Measurements from ENCODE around the gene LAYN.

Gene LAYN

DNA sequence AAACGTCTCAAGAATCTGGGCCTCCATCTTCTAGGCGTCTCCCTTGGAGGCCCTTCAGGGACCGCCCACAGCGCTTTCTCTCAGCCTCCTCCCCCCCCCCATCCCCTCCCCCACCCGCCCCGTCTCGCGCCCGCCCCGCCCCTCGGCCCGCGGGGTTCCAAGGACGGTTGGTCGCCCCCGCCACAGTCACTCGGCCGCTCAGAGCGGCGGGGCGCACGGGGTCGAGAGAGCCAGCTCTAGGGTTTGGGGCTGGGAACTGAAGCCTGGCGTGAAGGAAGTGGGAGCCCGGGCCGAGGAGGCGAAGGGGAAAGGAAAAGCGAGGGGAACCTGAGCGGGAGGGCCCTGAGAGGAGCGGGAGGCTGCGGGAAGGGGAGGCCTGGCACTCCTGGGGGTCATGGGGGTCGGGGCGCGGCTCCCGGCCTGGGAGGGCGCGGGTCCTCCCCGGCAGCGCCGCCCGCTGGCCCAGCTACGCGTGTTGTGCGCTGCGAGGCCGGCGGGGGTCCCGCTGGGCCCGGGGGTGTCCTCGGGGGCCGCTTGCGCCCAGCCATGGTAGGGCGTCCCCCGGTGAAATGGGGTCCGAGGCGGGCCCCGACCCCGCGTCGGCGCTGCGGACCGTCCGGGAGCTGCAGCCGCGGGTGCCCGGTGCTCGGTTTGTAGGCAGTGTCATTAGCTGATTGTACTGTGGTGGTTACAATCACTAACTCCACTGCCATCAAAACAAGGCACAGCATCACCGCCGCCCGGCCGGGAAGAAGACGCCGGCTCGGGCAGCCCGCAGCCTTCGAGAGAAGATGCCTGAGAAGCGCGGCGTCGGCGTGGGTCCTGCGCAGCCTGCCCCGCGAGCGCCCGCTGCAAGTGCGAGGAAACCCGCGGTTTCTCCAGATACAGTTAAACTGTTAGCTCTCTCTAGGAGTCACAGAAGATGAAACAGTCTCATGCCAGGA lies 28.0 kb upstream of the LAYN start, which contains the start of gene BTG4:
Gene BTG4 (minus strand): TSS at position 91 of the 944 bp plus-strand sequence. CDS start 13,610 bp downstream, outside the sequence.
- H3K4me3 ChIP-seq (ENCODE audit: low read depth, low read length), result peak within 1 kb of the TSS; percentile 39
- in situ Hi-C loops (cut with HindIII; ENCODE audit: low sequenced_read_pairs), result no loop called here
- no peak for DNase-seq (ENCODE audit: low read depth)
- TF ChIP-seq, protein P1, sequence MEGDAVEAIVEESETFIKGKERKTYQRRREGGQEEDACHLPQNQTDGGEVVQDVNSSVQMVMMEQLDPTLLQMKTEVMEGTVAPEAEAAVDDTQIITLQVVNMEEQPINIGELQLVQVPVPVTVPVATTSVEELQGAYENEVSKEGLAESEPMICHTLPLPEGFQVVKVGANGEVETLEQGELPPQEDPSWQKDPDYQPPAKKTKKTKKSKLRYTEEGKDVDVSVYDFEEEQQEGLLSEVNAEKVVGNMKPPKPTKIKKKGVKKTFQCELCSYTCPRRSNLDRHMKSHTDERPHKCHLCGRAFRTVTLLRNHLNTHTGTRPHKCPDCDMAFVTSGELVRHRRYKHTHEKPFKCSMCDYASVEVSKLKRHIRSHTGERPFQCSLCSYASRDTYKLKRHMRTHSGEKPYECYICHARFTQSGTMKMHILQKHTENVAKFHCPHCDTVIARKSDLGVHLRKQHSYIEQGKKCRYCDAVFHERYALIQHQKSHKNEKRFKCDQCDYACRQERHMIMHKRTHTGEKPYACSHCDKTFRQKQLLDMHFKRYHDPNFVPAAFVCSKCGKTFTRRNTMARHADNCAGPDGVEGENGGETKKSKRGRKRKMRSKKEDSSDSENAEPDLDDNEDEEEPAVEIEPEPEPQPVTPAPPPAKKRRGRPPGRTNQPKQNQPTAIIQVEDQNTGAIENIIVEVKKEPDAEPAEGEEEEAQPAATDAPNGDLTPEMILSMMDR (IDR thresholded peaks at IDR 0.05; ENCODE audit: low read depth, low read length, missing control alignments), result no peak

DNA sequence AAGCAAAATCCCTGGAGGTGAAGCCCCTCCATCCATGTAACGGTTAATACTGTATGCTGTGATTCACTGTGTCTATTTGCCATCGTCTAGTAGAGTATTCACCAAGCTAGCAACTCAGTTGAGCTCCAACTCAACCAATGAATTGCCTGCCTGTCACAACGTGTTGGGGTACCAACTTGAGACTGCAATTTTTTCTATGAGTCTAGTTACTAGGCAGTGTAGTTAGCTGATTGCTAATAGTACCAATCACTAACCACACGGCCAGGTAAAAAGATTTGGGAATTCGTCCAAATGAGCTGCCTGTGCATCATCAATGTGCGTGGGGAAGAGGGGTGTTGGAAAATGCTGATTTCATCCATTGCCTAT lies 27.3 kb upstream of the LAYN start:
- H3K4me3 ChIP-seq (ENCODE audit: low read depth, low read length), result no peak overlapping the region
- TF ChIP-seq, protein P1 (IDR thresholded peaks at IDR 0.05; ENCODE audit: low read depth, low read length, missing control alignments), result no peak

DNA sequence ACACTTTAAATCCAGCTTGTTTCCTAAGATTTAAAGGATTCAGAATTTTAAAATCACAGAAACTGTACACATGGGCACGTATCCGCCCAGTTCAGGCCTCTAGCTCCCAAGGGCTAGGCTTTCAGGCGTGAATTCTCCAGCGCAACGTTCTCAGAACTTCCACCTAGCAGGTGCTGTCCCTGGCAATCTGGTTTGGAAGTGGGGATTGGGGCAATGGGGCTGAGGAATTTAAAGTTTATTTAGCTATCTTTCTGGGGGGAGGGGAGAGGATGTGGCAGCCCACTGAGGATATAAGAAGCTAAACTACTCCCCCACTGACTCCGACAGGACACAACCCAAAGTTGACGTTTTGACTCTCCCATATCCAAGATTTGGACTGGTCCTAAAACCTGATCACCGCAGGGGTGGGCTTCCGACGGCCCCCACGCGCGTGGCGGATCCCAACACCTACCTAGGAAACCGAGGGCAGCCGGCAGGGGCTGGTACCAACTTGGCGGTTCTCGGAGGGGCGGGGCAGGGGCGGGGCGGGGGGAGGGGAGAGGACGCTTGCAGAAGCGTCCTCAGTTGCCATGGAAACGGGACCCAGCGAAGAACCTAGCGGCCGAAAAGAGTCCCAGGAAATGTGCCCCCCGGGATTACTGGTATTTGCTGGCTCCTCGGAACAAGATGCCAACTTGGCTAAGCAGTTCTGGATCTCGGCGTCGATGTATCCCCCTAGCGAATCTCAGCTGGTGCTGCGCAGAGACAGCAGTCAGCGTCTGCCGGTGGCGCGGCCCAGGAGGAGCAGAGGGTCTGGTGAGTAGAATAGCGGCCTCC lies 26.1 kb upstream of the LAYN start, which contains the start of gene HOATZ:
Gene HOATZ (plus strand): TSS at position 563 of the 816 bp plus-strand sequence. CDS start 7 bp downstream, at position 570.
- DNase-seq (ENCODE audit: low read depth), result no peak

More for the DNA sequence above, 27.3 kb upstream of the LAYN start:
- in situ Hi-C loops (cut with HindIII; ENCODE audit: low sequenced_read_pairs), result no loop called here
- no peak for DNase-seq (ENCODE audit: low read depth)

DNA sequence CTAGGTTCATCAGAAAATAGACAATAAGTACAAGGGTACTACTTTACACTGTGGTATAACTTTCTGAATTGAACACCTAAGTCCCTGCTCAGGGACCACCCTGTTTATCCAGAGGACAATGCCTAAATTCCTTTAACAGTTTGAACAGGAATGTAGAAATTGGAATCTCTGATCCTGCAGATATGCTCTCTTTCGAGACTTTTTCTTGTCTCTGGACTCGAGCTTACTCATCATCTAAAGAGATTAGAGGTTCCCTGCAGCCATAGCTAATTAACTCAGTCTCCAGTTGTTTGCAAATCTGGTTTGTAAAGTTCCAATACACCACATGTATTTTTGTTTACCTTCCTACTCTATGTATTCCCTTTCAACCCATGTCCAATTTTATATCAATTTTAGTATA lies 24.9 kb upstream of the LAYN start:
- H3K4me3 ChIP-seq (ENCODE audit: low read depth, low read length), result no peak overlapping the region
- DNase-seq (ENCODE audit: low read depth), result no peak
- in situ Hi-C loops (cut with HindIII; ENCODE audit: low sequenced_read_pairs), result no loop called here
- TF ChIP-seq, protein P1 (IDR thresholded peaks at IDR 0.05; ENCODE audit: low read depth, low read length, missing control alignments), result no peak

More for the DNA sequence above, 26.1 kb upstream of the LAYN start, which contains the start of gene HOATZ:
- TF ChIP-seq, protein P1 (IDR thresholded peaks at IDR 0.05; ENCODE audit: low read depth, low read length, missing control alignments), result peak; percentile 44
- H3K4me3 ChIP-seq (ENCODE audit: low read depth, low read length), result peak within 1 kb of the TSS; percentile 34
- in situ Hi-C loops (cut with HindIII; ENCODE audit: low sequenced_read_pairs), result no loop called here

DNA sequence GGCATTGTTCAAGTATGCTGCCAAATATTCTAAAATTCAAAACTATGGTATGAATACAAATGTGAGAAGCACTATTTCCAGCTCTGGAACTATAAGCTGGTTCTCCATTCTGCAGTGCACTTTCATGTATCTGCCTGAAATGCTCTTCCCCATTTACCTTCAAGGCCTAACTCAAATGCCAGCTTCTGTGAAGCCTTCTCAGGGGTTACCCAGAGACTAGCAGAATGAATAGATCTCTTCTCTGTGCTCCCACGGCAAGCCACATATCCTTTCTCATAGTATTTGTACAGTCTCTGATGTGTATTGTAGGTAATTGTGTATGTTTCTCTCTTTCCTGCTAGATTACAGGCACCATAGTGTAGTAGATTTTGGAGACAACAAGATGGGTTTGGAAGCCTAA lies 21.9 kb upstream of the LAYN start:
- no peak overlapping the region for H3K4me3 ChIP-seq (ENCODE audit: low read depth, low read length)
- TF ChIP-seq, protein P1 (IDR thresholded peaks at IDR 0.05; ENCODE audit: low read depth, low read length, missing control alignments), result no peak
- no peak for DNase-seq (ENCODE audit: low read depth)
- in situ Hi-C loops (cut with HindIII; ENCODE audit: low sequenced_read_pairs), result no loop called here

DNA sequence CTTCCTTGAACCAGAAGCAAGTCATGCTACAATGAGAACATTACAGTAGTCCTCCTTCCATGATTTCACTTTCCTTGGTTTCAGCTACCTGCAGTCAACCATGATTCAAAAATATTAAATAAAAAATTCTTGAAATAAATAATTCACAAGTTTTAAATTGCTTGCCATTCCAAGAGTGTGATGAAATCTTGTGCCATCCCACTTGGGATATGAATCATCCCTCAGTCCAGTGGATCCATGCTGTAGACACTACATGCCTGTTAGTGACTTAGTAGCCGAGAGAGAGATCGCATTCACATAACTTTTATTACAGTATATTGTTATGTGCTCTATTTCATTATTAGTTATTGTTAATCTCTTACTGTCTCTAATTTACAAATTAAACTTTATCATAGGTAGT lies 20.0 kb upstream of the LAYN start:
- no peak overlapping the region for H3K4me3 ChIP-seq (ENCODE audit: low read depth, low read length)
- in situ Hi-C loops (cut with HindIII; ENCODE audit: low sequenced_read_pairs), result no loop called here
- no peak for DNase-seq (ENCODE audit: low read depth)
- TF ChIP-seq, protein P1 (IDR thresholded peaks at IDR 0.05; ENCODE audit: low read depth, low read length, missing control alignments), result no peak

All from astrocyte of the cerebellum (primary cell).